GM12873 (cell line): ENCODE results near the gene G0S2.

Experiments used
- TF ChIP-seq, protein P1 (sequence below): IDR thresholded peaks from 2 replicates; pipeline ENCODE4 v1.5.1; 2012; ENCODE audit warnings: low read depth, mild to moderate bottlenecking, moderate library complexity, low read length, control low read depth; ENCODE audit not compliant: insufficient read depth; ENCODE audit errors: missing control alignments

Gene G0S2

DNA sequence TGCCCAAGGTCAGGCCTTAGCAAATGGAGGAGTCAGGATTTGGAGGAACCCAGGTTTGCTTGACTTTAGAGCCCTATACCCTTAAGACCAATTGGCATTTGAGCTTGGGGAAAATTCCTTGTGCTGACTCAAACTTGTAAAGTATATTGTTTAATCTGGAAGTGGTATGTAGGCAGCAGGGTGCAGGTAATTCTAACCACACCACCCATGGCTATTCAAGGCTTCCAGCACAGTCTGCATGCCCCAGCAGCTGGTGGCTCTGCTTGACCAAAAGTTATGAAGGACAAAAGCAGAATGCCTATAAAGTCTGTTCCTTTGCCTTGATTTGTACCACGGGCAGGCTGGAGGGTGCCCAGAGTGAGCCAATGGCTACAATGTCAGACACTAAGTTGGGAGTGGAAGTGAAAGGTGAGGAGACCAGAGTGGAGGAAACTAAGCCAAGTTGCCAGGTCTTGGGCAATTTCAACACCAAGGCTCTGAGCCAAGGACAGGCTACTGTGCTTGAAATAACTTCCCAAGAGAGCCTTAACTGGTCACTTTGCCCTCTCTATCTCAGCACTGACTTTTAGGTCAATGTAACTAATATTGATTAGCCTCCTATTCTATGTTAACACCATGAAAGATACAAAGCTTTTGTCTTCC, 4.7 kb upstream of the G0S2 start:
- TF ChIP-seq, protein P1, sequence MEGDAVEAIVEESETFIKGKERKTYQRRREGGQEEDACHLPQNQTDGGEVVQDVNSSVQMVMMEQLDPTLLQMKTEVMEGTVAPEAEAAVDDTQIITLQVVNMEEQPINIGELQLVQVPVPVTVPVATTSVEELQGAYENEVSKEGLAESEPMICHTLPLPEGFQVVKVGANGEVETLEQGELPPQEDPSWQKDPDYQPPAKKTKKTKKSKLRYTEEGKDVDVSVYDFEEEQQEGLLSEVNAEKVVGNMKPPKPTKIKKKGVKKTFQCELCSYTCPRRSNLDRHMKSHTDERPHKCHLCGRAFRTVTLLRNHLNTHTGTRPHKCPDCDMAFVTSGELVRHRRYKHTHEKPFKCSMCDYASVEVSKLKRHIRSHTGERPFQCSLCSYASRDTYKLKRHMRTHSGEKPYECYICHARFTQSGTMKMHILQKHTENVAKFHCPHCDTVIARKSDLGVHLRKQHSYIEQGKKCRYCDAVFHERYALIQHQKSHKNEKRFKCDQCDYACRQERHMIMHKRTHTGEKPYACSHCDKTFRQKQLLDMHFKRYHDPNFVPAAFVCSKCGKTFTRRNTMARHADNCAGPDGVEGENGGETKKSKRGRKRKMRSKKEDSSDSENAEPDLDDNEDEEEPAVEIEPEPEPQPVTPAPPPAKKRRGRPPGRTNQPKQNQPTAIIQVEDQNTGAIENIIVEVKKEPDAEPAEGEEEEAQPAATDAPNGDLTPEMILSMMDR: no peak

DNA sequence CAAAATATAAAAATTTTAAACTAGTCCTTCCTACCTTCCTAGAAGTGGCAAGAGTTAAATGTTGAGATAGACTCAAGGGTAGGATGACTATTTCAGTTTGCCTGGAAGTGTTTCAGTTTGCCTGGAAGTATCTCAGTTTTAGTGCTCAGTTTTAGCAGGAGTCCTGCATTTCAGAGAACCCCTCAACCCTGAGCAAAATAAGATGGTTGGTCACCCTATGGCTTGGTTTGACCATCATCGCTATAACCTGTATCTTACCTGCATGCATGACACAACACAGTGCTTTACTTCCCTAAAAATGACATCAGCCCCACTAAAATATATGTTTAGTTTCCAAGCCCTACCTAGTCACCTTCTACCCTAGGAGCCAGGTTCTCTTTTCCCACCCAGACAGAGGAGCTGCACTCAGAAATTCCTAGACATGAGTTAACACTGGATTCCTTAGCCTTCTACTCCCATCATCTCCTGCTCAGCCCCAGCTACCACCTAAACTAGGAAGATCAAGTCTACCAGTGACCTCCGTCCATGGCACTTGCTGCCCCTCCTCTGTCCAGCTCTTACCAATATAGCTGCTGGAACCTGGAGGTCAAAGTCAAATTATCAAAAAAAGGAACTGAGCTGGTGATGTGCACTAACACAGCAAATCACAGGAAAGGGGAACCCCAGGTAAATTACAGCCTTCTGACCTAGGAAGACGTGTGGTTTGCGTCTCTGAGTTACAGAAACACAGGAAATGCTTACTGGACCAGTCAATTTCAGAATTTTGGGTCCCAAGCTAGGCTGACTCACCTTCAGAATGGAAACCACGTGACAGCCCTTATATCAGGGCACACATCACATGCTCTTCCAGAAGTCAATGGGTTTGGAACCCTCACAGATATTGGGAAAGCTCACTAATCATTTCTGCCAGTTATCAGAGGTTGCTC, 2.2 kb upstream of the G0S2 start:
- TF ChIP-seq, protein P1: no peak

DNA sequence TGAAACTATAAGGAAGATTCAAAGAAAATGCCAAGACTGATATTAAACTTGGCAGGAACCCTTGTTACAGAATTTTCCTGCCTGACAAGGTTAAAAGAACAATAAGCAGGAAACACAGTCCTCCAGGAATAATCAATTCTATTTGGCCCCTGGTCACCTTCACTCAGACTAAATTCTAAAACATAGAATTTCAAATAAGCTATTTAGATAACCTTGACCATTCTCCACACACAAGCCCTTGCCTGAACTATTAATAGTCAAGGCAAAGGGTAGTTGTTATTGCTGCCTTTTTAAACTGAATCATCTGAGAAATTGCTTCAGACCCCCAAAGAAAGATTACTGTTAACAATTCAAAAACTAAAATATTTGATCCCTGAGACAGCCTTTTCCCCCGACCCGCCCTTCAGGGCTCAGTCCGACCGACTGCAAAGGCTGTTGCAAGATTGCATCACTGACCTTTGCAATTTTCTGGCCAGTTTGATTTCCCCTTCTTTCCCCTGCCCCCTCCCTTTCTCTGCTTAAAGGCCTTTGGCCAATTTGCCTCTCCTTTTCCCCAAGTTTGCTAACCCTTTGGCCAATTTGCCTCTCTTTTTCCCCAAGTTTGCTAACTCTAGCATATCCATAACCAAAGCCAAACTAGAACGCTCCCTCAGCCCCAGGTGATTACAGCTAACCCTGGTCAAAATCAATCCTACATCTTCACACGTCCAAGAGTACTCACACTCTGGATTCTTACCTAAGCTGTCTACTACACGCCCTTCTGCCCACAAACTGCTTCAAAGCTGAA, 1.4 kb upstream of the G0S2 start:
- TF ChIP-seq, protein P1: no peak

DNA sequence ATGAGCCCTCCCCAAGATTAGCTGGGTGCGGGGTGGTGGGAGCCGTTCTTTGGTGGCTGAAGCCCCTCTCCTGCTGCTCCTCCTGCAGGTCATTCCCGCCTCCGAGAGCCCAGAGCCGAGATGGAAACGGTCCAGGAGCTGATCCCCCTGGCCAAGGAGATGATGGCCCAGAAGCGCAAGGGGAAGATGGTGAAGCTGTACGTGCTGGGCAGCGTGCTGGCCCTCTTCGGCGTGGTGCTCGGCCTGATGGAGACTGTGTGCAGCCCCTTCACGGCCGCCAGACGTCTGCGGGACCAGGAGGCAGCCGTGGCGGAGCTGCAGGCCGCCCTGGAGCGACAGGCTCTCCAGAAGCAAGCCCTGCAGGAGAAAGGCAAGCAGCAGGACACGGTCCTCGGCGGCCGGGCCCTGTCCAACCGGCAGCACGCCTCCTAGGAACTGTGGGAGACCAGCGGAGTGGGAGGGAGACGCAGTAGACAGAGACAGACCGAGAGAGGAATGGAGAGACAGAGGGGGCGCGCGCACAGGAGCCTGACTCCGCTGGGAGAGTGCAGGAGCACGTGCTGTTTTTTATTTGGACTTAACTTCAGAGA, 448 bp downstream of the G0S2 start:
- TF ChIP-seq, protein P1: no peak

DNA sequence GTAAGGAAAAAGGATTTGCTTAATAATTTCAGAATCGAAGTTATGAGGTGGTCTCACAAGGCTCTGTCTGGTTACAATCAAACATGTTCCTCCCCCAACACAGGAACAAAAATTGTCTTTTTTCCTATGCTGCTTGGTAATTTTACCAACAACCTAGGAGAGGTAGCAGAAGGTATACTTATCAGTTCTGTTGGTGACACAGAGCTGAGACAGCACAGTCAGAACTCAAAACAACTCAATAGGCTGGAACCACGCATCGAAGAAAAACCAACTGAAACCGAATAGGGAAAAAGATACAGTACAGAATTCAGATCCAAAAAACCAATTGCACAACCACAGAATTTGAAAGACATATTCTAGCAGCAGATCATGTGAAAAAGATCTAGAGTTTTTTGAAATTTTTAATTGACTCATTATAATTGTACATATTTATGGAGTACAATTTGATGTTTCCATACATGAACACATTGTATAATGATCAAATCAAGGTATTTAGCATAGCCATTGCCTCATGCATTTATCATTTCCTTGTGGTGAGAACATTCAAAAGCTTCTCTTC, 3.8 kb downstream of the G0S2 start:
- TF ChIP-seq, protein P1: no peak

DNA sequence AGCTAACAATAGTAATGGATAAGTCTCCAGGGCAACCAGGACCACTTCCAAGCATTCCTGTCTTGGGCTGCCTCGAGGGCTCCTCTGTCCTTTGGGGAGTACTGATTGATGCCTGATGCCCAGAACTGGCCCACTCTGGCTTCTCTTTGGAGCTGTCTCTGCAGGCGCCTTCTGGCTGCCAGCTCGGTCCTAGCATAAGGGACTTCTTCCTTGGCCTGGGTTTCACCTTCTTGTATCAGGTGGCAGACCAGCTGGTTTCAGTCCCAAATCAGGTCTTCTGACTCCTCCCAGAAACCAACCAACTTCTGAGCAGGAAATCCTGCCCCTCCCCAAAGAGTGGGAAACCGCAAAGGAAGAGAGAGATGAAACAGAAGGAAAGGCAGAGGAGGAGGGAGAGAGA, 10.6 kb downstream of the G0S2 start:
- TF ChIP-seq, protein P1: no peak
